Measurements from ENCODE around the gene TP53TG5. TPM values are rescaled to one million over a fixed set of nuclear protein-coding genes. Genes with fewer than 3 reads are reported as not detected.

TP53TG5 gene
- total and polyA plus RNA-seq, 4 donors = 0.03 to 0.28 TPM; not detected in 2

DNA sequence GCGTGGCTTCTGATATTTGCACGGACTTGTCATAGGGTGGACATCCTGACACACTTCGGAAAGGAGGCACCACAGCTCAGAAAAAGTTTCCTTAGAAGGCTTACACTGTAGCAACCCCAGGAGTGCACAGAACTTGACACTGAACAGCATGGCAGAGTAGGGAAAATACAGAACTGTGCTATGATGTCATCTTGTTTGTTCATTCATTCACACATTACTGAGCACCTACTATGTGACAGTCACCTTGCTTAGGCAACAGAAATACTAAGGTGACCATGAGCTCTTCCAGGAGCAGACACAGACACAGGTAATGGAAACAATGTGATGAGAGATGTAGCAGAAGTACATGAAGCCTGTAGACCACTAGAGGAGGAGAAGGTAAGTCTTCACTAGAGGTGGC is 35.4 kb upstream of the TP53TG5 start:
- no peak overlapping the region for H3K9ac ChIP-seq (ENCODE audit: insufficient read depth in 1 of 2, low read length in 2 of 2)
- no peak overlapping the region for H3K4me3 ChIP-seq
- ATAC-seq (ENCODE audit: insufficient read depth, low FRiP score) = no peak
- peaks cover 0 to 13% (median 5%) of the 10 kb centered on the region in 5 donors for H3K4me1 ChIP-seq (ENCODE audit: control insufficient read depth in 5 of 5, insufficient read depth in 5 of 5, low read length in 5 of 5)
- peaks cover 0 to 2% (median 0%) of the 10 kb centered on the region in 3 donors for H3K27me3 ChIP-seq (ENCODE audit: control insufficient read depth in 3 of 3, insufficient read depth in 3 of 3, low read length in 2 of 3)
- no peak overlapping the region for H3K27ac ChIP-seq (ENCODE audit: low read depth in 1 of 2, low read length in 1 of 2)
- TF ChIP-seq, protein P1, sequence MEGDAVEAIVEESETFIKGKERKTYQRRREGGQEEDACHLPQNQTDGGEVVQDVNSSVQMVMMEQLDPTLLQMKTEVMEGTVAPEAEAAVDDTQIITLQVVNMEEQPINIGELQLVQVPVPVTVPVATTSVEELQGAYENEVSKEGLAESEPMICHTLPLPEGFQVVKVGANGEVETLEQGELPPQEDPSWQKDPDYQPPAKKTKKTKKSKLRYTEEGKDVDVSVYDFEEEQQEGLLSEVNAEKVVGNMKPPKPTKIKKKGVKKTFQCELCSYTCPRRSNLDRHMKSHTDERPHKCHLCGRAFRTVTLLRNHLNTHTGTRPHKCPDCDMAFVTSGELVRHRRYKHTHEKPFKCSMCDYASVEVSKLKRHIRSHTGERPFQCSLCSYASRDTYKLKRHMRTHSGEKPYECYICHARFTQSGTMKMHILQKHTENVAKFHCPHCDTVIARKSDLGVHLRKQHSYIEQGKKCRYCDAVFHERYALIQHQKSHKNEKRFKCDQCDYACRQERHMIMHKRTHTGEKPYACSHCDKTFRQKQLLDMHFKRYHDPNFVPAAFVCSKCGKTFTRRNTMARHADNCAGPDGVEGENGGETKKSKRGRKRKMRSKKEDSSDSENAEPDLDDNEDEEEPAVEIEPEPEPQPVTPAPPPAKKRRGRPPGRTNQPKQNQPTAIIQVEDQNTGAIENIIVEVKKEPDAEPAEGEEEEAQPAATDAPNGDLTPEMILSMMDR (IDR thresholded peaks at IDR 0.05; ENCODE audit: control extremely low read depth, extremely low read depth) = no peak
- peaks cover 0 to 9% (median 6%) of the 10 kb centered on the region in 4 donors for H3K36me3 ChIP-seq (ENCODE audit: control insufficient read depth in 4 of 4, insufficient read depth in 4 of 4, low read length in 4 of 4)
- no peaks in the 10 kb centered on the region for H3K9me3 ChIP-seq (ENCODE audit: control insufficient read depth in 4 of 4, insufficient read depth in 3 of 4, low read length in 3 of 4)
- no peak for DNase-seq
- 73 to 86% methylated on average over 3 of the region's 3 CpGs for WGBS, 2 donors

DNA sequence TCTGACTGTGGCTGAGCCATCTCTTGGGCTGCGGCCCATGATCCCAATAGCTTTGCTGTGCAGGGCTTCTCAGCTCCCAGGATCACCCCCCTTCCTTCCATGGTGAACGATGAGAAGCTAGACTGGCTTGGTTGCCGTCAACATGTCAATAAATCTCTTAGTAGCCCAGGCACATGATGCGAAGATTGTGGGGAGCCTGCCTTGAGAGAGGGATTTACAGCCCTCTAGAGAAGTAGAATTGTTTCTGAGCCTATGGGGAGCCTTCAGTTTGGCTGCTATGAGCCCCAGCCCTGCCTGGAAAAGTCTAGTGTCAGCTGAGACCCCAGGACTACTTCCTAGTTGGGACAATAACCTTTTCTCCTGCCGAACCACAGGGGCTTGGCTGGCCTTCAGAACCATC is 34.5 kb upstream of the TP53TG5 start:
- 88% methylated on average over 5 of the region's 5 CpGs for WGBS, 2 donors
- no peak overlapping the region for H3K27ac ChIP-seq (ENCODE audit: low read depth in 1 of 2, low read length in 1 of 2)
- H3K27me3 ChIP-seq (ENCODE audit: control insufficient read depth in 3 of 3, insufficient read depth in 3 of 3, low read length in 2 of 3) = peaks cover 0 to 7% (median 3%) of the 10 kb centered on the region in 3 donors
- ATAC-seq (ENCODE audit: insufficient read depth, low FRiP score) (no peak), DNase-seq (no peak)
- no peaks in the 10 kb centered on the region for H3K9me3 ChIP-seq (ENCODE audit: control insufficient read depth in 4 of 4, insufficient read depth in 3 of 4, low read length in 3 of 4)
- peaks cover 0 to 13% (median 6%) of the 10 kb centered on the region in 5 donors for H3K4me1 ChIP-seq (ENCODE audit: control insufficient read depth in 5 of 5, insufficient read depth in 5 of 5, low read length in 5 of 5)
- H3K4me3 ChIP-seq = no peak overlapping the region
- TF ChIP-seq, protein P1 (IDR thresholded peaks at IDR 0.05; ENCODE audit: control extremely low read depth, extremely low read depth) = no peak
- peaks cover 0 to 9% (median 6%) of the 10 kb centered on the region in 4 donors for H3K36me3 ChIP-seq (ENCODE audit: control insufficient read depth in 4 of 4, insufficient read depth in 4 of 4, low read length in 4 of 4)
- no peak overlapping the region for H3K9ac ChIP-seq (ENCODE audit: insufficient read depth in 1 of 2, low read length in 2 of 2)

DNA sequence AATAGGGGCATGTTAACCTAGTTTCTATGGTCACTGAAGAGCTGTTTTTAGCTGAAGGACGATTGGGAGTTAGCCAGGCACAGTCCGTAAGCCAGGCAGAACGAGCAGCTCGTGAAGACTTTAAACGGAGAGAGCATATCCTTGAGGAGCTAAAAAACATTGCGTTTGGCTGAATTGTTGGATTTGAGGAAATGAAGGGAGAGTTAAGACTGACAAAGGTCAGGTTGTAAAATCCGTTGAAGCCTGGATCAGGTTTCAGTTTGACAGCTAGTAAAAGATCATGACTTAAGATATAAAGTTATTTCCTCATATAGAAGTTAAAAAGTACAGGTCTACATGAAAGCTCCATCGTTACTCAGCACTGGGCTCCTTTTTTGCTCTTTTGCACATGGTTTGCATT is 32.8 kb upstream of the TP53TG5 start:
- no peak overlapping the region for H3K9ac ChIP-seq (ENCODE audit: insufficient read depth in 1 of 2, low read length in 2 of 2)
- ATAC-seq (ENCODE audit: insufficient read depth, low FRiP score) (no peak), DNase-seq (no peak)
- no peaks in the 10 kb centered on the region for H3K9me3 ChIP-seq (ENCODE audit: control insufficient read depth in 4 of 4, insufficient read depth in 3 of 4, low read length in 3 of 4)
- TF ChIP-seq, protein P1 (IDR thresholded peaks at IDR 0.05; ENCODE audit: control extremely low read depth, extremely low read depth) = no peak
- peaks cover 0 to 21% (median 4%) of the 10 kb centered on the region in 5 donors for H3K4me1 ChIP-seq (ENCODE audit: control insufficient read depth in 5 of 5, insufficient read depth in 5 of 5, low read length in 5 of 5)
- H3K36me3 ChIP-seq (ENCODE audit: control insufficient read depth in 4 of 4, insufficient read depth in 4 of 4, low read length in 4 of 4) = peaks cover 0 to 9% (median 4%) of the 10 kb centered on the region in 4 donors
- WGBS, 2 donors = 84 to 94% methylated on average over 8 of the region's 8 CpGs
- peaks cover 0 to 16% (median 9%) of the 10 kb centered on the region in 3 donors for H3K27me3 ChIP-seq (ENCODE audit: control insufficient read depth in 3 of 3, insufficient read depth in 3 of 3, low read length in 2 of 3)
- peak overlapping the region in 1 of 2 donors; percentile 7 for H3K27ac ChIP-seq (ENCODE audit: low read depth in 1 of 2, low read length in 1 of 2)
- H3K4me3 ChIP-seq = no peak overlapping the region

Measured in lung (tissue), 12 donors.